NOMO-1 (cell line): ENCODE measurements around the gene COL5A1.
"Not testable (repeated sequence)": the region's sequence is repeated elsewhere in the genome, so short reads cannot be mapped to it uniquely, and the experiment has no call there.

Source experiments
- DNase-seq, 2 experiments: peaks; one replicate each; lab custom pipeline; 2025; ENCODE audit not compliant: unreplicated experiment in 2 of 2; lab: John Stamatoyannopoulos, UW

Gene COL5A1

GRCh38 chr9:134670851-134671281, 29.3 kb downstream of the COL5A1 start:
- no peak for DNase-seq

- DNase-seq: no peak
Measured at GRCh38 chr9:134671341-134672113, 29.9 kb downstream of the COL5A1 start.

GRCh38 chr9:134676361-134676760, 34.8 kb downstream of the COL5A1 start:
- no peak for DNase-seq

GRCh38 chr9:134676886-134677285, 35.3 kb downstream of the COL5A1 start:
- no peak for DNase-seq

DNA sequence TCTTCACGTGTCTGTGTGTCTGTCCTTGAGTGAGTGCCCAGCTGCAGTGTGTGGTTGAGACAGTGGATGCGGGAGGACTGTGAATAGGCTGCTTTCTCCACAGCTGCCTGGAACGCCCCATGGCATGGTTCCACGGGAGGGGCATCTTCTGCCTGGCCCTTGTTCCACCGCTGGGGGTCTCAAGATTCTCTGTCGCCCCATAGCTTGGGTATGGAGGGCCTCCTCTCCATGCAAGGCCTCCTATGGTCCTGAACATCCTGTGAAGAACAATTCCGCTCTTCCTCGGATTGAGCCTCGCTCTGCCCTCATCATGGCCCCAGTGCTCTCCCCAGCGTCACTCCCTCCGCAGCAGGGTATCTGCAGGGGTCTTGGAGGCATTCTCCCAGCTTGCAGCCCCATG, 36.1 kb downstream of the COL5A1 start:
- no peak for DNase-seq

GRCh38 chr9:134678206-134678605, 36.6 kb downstream of the COL5A1 start:
- no peak for DNase-seq

- no peak for DNase-seq
Measured at GRCh38 chr9:134678666-134679443, 37.3 kb downstream of the COL5A1 start.

GRCh38 chr9:134679616-134680392, 38.2 kb downstream of the COL5A1 start:
- DNase-seq: no peak

DNA sequence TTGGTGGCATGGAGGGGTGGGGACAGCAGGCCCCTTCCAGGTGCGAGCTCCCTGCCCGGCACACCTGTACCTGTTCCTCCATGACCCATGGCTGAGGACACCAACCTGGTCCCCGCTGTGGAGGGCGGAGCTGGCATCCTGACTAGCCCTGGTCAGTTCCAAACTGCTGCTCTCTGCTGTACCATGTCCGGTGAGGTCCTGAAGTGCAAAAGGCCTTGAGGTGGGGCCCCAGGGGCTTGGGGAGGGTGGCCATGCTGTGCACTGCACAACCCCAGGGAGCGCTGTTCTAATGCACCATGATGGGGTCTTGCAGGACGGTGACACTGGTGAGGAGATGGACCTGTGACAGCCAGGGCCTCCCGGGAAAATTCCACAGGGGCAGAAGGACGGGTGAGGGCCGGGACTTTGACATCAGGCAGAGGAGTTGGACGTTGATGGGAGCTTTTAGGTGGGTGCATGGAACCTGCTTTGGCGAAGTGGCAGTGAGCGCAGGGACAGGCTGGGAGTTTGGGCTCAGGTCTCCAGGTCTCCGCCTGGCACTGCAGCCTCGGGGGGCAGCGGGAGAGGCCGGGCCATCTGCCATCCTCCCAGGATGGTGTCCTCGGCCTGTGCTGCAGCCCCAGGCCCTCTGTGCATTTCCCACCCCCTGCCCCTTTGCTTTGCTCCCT, 38.9 kb downstream of the COL5A1 start:
- DNase-seq: no peak

DNA sequence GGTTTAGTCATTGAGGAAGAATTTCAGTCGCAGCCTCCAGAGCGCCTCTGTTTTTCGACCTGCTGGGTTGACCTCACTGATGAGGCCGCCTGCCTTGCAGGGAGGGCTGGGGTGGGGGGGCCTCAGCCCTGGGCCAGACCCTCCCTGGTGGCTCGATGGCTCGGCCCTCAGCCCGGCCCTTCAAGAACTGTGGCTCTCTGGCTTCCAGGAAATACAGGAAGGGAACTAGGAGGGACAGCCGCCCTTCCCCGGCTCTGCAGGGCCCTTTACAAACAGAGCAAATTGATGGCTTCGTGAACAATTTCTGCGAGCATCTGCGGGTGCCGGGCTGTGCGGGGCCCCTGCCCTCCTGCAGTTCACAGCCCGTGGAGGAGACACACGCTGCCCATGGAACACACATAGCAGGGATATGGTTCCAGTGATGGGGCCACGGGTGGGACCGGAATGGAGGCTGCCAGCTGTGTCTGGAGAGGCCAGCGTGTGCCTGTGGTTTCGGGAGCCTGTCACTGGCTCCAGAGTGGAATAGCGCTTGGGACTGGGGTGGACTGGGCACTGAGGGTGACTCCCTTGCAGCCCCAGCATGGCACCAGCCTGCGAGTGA, 39.6 kb downstream of the COL5A1 start:
- DNase-seq: no peak

GRCh38 chr9:134682026-134682425, 40.4 kb downstream of the COL5A1 start:
- no peak for DNase-seq

DNA sequence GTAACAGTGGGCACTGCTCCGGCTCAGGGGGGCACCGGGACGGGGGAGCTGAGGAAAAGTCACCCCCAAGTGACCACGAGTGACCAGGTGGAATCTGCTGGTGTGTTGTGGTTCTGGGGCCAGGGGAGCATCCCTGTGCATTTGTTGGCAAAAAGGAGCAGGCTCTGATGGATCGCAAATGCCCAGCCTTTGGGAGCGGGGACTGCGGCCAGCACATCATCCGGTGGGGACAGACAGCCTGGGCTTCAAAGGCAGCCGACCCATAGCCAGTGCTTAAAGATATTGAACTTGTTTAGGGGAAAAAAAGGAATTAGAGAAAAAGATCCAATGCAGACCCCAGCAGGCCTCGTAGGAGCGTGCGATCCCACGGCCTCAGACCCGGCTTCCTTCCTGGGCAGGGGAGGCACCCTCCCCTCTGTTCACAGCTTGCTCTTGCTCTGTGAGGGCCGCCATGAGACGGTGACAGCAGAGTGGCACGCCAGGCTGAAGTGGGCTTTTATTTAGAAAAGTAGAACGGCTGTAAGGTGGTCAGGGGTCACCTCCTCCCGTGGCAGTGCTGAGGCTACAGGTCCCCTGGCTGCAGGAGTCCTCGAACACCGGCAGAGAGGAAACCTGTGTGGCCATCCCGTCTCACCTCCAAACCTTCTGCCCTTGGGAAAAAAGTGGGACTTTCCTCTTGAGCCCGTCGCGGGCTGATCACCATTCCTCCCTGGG, 41.2 kb downstream of the COL5A1 start:
- DNase-seq: no peak

DNA sequence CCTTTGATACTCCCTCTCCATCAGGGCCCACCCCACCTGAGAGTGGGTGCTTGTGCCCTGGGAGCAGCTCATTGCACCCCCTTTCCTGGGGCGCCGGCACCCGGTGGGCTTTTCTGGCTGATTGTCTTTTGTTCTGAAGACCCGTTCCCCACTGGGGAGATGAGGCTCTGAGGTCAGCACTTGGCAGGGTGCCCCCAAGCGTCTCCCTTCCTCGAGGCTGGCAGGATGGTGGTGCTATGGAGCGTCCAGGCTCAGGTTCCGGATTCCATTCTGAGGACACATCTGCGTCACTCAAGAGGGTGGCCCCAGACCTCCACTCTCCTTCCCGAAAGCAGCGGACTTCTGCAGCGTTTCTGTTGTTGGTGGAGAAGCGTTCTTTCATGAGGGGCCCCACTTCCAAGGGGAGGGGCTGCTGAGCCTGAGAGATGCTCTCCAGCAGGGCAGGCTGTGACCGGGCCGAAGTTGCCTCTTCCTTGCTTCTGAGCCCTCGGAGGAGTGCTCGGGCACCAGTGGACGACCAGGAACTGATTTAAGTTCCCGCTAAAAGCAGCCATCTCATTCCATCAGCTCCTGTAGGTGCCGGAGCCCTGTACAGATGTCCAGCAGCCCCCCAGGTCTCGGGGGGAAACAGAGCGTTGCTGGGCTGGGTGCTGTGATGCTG, 42.2 kb downstream of the COL5A1 start:
- no peak for DNase-seq

- DNase-seq: no peak
Measured at GRCh38 chr9:134684375-134684723, 42.7 kb downstream of the COL5A1 start.

GRCh38 chr9:134684941-134685340, 43.3 kb downstream of the COL5A1 start:
- not testable (repeated sequence) for DNase-seq

- no peak for DNase-seq
Measured at GRCh38 chr9:134685784-134686183, 44.2 kb downstream of the COL5A1 start.

DNA sequence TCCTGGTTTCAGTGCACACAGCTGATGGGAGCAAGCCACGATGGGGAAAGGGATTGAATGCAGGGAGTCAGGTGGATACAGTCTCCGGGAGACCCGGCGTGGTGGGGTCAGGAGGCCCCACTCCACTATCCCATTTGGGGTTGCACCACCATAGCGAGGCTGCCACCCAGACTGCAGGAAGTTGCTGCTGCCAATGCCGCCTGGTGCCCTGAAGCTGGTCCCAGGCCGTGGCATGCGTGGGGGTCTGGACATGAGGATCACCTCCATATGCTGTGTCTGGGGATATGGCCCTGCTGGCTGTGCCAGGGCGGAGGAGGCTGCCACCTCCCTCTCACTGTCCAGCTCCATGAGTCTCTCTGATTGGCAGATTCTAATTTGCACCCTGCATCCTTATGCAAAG, 45.3 kb downstream of the COL5A1 start:
- no peak for DNase-seq

DNA sequence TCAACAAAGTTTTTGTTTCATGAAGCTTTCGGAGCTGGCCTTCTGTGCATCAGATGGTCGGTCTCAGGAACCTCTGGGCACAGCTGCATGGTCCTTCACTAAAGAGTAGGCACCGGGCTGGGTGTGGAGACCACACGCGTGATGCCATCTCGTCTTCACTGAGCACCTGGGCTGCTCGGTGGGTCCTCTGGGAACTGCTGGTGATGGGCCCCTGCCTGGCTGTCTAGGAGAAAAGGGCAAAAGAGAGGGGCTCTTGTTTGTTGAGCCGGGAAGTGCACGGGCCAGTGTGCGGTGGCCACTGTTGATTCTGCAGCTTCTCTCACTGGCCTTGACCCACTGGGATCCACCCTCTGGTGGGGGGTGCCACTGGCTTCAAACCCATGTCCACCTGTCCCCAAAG, 46.0 kb downstream of the COL5A1 start:
- DNase-seq: no peak

DNA sequence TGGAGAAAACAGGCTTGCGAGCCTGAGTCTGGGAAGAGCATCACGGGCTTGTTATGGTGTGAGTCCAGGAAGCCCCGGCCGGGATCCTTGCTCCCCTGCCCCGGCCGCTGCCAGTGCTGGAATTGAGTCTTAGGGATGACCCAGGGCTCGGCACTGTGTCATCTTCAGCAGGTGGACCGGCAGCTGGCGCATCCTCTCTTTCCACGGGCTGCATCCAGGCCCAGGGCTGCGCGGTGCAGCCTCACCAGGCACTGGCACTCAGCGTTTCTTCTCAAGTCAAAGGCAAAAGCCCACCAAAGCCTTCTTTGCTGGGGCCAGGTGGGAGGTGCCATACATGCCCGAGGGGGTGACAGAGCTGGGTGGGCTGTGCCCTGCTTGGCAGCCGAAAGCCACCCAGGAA, 46.6 kb downstream of the COL5A1 start:
- DNase-seq: no peak
